T1000 (cell line): ENCODE data around the gene PSPH.
A peak's percentile ranks its signal among the peaks of the same experiment; 100 is the strongest.
"Not testable (repeated sequence)": the region's sequence is repeated elsewhere in the genome, so short reads cannot be mapped to it uniquely, and the experiment has no call there.

ENCODE experiments used
- DNase-seq: peaks from one replicate; lab custom pipeline; 2025; ENCODE audit warnings: mixed read lengths; lab: John Stamatoyannopoulos, UW

PSPH gene

DNA sequence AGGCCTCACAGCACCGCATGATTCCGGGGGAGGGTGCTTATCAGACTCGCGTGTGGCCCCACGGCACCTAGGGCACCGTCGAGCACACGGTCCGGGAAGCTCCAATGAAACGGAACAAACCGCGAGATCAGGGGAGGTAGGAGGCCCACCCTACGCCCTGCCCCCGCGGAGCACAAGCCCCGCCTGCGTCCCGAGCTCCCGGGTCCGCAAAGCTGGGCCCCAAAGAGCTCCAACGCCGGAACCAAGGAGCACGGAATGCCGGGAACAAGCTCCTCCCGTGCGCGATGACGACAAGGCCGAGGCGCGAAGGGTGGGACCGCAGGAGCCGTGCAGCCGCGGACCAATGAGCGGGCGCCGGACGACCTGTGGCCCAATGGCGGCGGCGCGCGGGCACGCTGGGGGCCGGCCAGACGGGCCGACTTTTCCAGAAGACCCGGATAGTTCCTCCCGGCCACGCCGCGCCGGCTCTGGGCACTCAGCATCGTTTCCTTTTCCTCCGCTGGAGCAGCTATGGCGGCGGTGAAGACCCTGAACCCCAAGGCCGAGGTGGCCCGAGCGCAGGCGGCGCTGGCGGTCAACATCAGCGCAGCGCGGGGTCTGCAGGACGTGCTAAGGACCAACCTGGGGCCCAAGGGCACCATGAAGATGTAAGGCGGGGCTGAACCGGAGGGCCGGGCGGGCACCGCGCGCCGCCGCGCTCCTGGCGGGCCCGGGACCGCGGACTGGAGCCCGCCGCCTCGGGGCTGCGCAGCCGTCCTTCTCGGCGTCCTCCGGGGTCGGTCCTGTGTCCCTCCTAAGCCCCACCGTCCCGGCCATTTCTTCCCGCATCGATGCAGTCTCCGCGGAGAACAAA lies at the start of gene PSPH, which contains the start of gene CCT6A:
Gene PSPH (minus strand): TSS at position 106 of the 853 bp plus-strand sequence. CDS start 30,232 bp downstream, outside the sequence.
Gene CCT6A (plus strand): TSS at position 427 of the 853 bp plus-strand sequence. CDS start 84 bp downstream, at position 511.
- peak; percentile 97 for DNase-seq

DNA sequence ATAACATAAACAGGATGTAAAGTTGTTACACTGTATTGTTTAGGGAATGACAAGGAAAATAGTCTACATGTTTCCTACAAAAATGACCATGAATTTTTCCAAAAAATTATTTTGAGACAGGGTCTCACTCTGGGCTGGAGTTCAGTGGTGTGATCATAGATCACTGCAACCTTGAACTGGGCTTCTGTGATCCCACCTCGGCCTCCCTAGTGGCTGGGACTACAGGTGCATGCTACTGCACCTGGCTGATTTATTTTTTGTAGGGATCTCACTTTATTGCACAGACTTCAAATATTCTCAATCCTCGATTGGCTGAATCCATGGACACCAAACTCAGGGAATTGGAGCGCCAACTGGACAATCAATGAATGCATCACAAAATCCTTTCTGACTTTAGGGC lies 48.4 kb upstream of the PSPH start:
- no peak for DNase-seq

DNA sequence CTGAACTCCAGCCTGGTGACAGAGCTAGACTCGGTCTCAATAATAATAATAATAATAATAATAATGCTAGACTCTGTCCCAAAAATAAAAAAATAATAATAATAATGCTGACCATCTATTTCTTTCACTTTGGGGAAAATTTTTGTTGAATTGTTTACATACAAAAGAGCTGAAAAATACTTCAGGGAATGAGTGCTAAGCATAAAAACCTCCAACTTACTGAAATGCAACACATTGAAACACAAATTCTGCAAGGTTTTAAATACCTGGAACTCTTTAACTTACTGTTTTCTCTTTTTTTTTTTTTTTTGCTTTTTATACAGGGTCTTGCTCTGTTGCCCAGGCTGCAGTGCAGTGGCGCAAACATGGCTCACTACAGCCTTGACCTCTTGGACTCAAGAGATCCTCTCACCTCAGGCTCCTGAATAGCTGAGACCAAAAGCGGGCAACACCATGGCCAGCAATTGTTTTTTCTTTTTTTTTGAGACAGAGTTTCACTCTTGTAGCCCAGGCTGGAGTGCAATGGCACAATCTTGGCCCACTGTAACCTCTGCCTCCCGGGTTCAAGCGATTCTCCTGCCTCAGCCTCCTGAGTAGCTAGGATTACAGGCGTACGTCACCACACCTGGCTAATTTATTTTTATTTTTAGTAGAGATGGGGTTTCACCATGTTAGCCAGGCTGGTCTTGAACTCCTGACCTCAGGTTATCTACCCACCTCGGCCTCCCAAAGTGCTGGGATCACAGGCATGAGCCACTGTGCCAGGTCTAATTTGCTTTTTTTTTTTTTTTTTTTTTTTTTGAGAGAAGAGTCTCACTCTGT lies 47.2 kb upstream of the PSPH start:
- DNase-seq, result not testable (repeated sequence)

DNA sequence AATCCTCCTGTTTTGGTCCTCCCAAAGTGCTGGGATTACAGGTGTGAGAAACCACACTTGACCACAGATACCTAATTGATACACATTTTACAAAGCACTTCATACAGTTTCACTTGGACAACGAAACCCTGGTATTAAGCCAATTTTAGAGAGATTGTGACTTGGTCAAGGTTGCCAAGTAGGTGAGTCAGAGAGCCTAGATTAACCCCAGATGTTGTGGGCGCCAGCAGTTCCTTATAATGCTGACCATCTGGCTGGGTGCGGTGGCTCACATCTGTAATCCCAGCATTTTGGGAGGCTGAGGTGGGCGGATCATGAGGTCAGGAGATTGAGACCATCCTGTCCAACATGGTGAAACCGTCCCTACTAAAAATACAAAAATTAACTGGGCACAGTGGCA lies 46.5 kb upstream of the PSPH start:
- no peak for DNase-seq

DNA sequence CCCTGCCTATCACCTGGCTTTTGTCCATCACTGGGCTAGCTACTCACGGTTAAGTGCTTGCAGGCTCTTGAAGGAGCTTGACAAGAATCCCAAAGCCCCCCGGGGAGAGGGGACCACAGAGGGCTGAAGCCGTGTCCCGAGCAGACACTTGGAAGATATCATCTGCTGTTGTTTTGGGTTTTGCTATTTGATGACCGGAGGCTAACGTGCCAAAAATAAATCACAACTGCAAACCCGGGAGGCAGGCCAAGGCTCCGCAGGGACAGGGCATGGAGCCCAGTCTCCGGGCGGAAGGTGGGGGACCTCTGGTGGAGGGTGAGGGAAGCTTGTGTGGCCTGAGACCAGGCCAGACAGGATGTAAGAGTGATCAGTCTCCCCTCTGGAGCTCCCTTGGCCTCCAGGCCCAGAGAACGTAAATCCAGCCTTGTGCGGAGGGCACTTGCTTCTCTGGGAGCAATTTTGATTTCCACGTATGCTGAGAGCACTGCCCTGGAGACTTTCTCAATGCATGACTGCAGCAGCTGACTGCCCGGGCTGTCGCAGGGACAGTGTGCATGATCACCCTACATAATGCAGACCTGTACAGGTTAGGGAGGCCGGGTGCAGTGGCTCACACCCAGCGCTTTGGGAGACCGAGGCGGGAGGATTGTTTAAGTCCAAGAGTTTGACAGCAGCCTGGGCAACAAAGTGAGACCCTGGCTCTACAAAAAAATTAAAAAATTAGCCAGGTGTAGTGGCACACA lies 41.7 kb upstream of the PSPH start, which contains the start of gene PHKG1:
Gene PHKG1 (minus strand): TSS at position 164 of the 743 bp plus-strand sequence. CDS start 4,011 bp downstream, outside the sequence.
- DNase-seq, result no peak

DNA sequence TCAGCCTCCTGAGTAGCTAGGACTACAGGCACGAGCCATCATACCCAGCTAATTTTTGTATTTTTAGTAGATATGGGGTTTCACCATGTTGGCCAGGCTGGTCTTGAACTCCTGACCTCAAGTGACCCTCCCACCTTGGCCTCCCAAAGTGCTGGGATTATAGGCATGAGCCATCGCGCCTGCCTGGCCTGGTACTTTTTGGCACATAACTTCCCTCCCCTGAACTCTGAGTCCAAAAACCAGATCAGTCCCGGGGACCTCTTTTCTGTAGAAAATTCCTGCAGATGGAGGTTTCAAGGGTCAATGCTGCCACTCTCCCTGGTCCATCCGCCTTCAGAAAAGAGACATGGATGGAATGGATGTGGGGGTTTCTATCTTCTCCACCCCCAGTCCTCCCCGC lies 41.1 kb upstream of the PSPH start:
- DNase-seq, result not testable (repeated sequence)

DNA sequence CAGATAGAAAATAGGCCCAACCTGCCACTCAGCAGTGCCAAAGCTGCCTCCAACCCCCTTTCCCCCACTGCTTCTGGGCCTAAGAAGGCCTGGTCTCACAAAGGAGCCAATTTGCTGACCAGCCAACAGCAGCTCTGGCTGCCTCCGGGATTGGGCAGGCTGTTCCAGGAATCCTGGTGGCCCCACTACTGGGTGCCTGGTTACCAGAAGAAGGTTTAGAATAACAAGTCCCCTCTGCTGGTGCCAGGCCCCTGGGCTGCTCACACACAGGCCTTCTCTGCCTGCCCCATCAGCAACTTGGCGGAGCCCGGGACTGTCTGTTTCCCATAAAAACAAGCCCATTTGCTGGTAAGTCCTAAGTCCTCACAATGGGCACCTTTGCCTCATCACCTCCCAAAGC lies 40.3 kb upstream of the PSPH start:
- DNase-seq, result no peak

DNA sequence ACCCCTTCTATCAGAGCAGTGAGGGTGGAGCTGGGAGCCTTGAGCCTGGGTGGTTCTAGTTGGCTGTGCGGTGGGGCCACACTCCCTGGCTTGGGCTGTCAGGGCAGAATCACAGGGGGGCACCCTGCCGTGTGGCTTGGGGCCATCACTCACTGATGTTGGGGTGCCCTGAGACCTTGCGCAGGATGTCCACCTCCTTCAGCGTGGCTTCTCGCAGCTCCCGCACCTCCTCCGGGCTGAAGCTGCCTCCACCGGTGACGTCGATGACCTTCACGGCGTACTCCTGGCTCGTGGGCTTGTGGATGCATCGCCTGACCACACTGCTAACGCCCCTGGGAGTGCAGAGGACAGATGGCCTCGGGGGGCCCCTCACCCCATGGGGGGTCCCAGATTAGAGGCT lies 36.2 kb upstream of the PSPH start:
- DNase-seq, result no peak

DNA sequence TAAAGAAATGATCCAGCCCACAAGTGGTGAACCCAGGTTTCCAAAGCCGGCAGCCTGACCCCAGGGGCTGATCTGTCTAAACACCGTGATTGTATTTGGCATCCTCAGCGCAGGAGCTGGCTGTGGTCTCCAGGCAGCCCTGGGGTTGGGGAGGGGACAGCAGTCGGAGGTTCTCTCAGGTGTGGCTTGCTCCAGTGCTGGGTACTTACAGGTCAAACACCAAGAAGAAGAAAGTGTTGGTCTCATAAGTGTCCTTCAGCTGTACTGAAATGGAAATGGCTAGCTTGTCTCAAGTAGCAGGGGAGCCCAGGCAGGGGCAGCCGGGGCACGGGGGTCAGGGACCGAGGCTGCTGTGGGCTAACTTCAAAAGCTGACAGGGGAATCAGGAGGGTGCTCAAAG lies 35.5 kb upstream of the PSPH start:
- DNase-seq, result no peak

DNA sequence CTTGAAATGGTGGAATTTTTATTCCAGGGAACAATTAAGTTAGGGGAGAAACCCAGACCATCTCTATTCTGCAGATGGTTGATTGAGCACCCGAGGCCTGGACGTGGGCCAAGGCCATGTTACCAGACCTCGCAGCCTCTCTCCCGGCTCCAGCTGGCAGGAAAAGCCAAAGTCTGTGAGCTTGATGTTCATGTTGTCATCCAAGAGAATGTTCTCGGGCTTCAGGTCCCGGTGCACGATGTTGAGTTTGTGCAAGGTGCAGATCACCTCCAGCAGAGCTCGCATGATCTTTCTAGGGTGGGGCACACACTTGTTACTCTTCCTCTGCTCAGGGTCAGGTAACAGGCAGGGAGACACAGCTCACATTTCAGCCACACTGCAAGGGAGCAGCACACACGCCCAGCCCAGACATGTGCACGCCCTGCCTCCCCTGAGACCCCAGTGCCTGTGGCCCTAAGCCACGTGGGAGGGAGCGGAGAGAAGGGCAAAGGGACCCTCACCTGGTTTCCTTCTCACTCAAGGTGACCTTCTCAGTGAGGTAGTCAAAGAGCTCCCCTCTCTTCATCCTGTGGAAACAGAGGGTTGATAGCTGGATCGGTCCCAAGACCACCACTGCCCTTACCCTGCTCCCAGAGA lies 32.0 kb upstream of the PSPH start:
- DNase-seq, result no peak

DNA sequence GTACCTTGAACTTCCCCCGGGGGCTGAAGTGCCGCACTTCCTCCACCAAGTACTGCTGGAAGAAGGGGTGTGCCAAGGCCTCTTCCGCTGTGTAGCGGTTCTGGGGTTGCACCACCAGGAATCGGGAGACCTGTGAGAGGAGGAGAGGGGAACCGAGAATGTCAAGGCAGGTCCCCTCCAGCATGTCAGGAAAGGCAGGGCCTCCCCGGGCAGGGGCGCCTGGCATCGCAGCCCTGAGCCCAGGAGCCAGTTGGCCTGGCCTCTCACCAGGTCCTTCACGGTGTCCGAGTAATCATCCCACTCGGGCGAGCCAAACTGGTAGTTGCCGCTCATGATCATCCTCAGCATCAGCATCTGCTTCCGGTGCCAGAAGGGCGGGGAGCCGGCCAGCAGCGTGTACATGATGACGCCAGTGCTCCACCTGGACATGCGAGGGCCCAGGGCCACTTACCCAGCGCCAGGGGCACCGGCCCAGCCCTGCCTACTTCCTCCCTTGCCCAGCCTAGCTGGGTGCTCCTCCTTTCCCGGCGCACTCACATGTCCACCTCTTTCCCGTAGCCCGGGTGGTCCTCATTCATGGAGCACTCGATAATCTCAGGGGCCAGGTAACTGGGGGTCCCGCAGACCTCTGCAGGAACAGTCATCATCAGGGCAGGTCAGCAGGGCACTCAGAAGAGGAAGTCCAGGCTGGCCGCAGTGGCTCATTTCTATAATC lies 30.5 kb upstream of the PSPH start:
- no peak for DNase-seq

DNA sequence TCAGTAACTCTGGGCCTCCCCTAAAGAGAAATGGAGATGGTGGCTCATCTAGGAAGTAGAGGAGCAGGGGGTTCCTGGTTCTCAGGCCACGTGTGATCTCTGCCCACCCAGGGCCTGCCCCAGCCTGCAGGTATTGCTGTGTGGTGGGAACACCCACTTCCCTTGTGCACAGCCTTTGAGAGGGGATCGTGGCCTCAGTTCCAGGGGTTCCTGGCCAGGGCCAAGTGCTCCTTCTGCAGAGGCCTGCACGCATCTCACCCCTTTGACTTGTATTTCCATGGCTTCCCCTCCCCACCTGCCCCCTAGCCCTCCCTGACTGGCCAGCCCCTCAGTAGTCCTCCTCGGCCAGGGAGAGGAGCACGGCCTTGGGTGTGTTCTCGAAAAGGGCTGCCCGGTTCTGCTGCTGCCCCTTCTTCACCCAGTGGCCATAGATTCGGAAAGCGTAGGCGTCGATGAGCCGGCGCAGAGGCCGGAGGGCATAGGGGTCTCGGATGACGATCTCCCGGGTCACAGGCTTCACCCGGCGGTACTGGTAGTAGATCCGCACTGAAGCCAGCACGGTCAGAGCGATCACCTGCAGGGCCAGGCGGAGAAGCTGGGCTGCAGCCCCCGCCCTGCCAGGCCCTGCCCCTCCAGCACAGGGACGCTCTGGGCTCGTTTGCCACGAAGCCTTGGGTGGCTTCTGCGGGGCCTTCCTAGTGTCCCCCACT lies 29.6 kb upstream of the PSPH start:
- DNase-seq, result not testable (repeated sequence)

DNA sequence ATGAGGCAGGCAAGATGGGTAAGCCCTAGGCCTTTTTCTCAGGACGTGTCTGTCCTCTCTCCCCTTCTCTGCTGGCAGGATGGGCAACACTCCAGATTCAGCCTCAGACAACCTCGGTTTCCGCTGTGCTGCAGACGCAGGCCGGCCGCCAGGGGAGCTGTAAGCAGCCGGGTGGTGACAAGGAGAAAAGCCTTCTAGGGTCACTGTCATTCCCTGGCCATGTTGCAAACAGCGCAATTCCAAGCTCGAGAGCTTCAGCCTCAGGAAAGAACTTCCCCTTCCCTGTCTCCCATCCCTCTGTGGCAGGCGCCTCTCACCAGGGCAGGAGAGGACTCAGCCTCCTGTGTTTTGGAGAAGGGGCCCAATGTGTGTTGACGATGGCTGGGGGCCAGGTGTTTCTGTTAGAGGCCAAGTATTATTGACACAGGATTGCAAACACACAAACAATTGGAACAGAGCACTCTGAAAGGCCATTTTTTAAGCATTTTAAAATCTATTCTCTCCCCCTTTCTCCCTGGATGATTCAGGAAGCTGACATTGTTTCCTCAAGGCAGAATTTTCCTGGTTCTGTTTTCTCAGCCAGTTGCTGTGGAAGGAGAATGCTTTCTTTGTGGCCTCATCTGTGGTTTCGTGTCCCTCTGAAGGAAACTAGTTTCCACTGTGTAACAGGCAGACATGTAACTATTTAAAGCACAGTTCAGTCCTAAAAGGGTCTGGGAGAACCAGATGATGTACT lies 28.4 kb upstream of the PSPH start:
- DNase-seq, result no peak

DNA sequence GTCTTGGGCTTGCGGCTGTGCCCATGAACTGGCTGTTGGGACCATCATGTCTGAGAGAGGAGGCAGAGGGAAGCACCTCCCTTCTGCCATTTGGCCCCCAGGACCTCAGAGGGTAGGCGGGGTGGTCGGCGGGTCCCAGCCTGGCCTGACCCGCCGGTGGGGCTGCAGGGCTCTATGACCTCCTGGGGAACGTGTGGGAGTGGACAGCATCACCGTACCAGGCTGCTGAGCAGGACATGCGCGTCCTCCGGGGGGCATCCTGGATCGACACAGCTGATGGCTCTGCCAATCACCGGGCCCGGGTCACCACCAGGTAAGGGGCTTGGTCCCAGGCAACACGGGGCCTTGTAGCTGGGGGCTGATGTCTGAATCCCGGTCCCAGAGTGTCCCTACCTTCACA lies 27.0 kb upstream of the PSPH start:
- no peak for DNase-seq

DNA sequence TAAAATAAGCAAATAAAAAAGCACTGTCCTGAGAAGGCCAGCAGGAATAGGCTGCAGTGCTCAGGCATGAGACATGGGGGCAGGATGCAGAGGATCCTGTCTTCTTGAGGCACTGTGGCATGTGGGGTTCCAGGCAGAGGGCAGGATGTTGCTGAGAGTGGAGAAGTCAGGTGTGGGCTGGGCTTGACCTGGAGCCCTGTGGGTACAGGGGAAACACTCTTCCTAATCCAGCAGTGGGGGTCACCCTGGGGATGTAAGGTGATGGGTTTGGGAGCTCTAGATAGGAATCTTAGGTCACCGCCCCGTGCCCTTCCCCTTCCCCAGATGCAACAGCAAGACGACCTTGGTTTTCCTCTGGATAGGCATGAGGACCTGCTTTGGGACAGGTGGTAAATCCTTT lies 26.4 kb upstream of the PSPH start:
- DNase-seq, result no peak

DNA sequence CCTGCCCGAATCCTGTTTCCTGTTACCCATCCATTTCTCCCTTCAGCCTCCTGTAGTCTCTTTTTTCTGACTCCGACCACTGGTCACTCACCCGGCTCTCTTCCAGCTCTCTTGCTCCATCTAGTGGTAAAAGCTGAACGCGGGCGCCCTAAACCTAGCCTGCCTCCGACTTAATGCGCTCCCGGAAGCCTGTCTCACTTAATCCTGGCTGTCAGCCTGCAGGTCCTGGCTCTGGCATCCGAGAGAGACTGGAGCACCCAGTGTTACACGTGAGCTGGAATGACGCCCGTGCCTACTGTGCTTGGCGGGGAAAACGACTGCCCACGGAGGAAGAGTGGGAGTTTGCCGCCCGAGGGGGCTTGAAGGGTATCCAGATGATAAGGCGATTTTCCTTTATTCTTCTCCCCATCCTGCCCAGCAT lies 23.1 kb upstream of the PSPH start:
- peak; percentile 79 for DNase-seq

DNA sequence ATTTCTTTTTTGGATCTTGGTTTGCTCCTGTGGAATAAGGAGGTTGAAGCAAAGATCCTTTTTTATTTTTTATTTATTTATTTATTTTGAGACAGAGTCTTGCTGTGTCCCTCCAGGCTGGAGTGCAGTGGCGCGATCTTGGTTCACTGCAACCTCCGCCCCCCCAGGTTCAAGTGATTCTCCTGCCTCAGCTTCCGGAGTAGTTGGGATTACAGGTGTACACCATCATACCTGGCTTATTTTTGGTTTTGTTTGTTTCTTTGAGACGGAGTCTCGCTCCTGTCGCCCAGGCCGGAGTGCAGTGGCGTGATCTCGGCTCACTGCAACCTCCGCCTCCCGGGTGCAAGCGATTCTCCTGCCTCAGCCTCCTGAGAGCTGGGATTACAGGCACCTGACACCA lies 15.1 kb upstream of the PSPH start:
- not testable (repeated sequence) for DNase-seq

DNA sequence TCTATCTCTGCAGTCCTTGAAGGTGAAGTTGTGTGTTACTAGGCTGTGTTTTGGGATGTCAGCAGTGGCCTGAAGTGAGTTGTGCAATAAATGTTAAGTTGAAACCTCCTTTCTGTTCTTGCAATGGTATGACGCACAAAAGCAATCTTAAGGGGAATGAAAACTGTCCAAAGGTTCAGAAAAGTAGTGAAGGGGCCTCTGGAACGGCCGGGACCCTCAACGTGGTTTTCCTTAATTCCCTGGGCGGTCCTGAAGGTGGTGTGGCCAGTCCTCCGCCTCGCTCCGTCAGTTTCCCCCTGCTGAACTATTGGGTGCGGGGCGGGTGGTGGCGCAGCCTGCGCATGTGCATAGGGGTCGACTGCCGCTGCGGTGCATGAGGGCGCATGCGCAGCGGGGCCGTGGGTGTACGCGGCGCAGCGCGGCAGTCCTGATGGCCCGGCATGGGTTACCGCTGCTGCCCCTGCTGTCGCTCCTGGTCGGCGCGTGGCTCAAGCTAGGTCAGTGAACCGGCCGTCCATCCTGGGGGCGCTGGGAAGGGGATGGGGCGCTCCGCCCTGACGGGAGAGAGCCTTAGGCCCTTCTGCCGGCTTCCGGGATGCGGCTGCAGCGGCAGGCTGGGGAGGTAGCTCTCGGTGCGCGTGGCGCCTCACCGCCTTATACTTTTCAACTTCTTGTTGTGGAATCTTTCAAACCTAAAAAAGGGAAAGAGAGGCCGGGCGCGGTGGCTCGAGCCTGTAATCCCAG lies 12.8 kb upstream of the PSPH start, which contains the start of gene SUMF2:
Gene SUMF2 (plus strand): TSS at position 405 of the 744 bp plus-strand sequence. CDS start 26 bp downstream, at position 431.
- DNase-seq, result peak; percentile 84

DNA sequence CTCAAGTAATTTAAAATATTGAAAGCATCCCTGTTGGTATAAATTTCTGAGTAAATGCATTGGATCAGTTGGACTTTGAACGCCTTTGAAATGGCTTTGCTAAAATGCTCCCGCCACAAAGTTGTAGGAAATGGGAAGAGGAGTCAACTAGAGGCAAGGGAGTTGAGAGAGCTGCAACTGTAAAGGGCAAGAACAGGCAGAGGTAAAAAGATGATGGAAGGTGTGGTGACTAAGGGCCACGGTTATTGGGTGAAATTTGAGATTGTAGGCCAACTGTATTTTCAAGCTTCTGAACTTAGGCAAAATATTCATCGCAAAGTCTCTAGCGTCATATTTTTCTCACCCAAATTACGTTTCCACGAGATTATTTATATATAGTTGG lies 12.2 kb upstream of the PSPH start:
- no peak for DNase-seq
